ENCODE data around the gene MPO. TPM values are rescaled to one million over a fixed set of nuclear protein-coding genes. Genes with fewer than 3 reads are reported as not detected.

The MPO gene
- total and polyA plus RNA-seq, 2 donors (not counting 1 experiment from before 2014, with no cell fraction given) = 0.07 TPM; not detected in 1

GRCh38 chr17:58310511-58311428, 30.0 kb upstream of the MPO start:
- CTCF ChIA-PET = interaction anchor here (0.9 kb wide), 1 partner anchor 115 kb away, joined by 4 read pairs; no protein-coding TSS in a partner anchor
- H3K4me2 ChIP-seq (replicated peaks; ENCODE audit: low read depth, low read length, poor library complexity, severe bottlenecking) = no peak overlapping the region
- ATAC-seq (ENCODE audit: low read depth) = no peak
- H3K9me3 Mint-ChIP-seq (ENCODE audit: insufficient read depth) = no peaks in the 10 kb centered on the region
- no peaks in the 10 kb centered on the region for H3K4me1 Mint-ChIP-seq
- no peak overlapping the region for H3K27ac Mint-ChIP-seq
- no peaks in the 10 kb centered on the region for H3K4me1 ChIP-seq (ENCODE audit: control insufficient read depth in 2 of 2, insufficient read depth in 2 of 2, low read length in 2 of 2)
- H3K4me3 Mint-ChIP-seq = no peak overlapping the region
- 98% methylated on average over 23 of the region's 23 CpGs for WGBS (ENCODE audit: insufficient coverage)
- no peaks in the 10 kb centered on the region for H3K27me3 ChIP-seq (replicated peaks in 1 of 4; ENCODE audit: control extremely low read depth in 1 of 4, control insufficient read depth in 3 of 4, insufficient read depth in 4 of 4, low read length in 3 of 4)
- DNase-seq = peak; percentile 6
- intact Hi-C loops (cut with micrococcal nuclease) = no loop called here
- H3K27ac ChIP-seq (ENCODE audit: low read length in 2 of 2) = no peak overlapping the region
- no peak for TF ChIP-seq EZH2 (IDR thresholded peaks at IDR 0.05; ENCODE audit: borderline replicate concordance, insufficient read depth, low read depth, low read length, poor library complexity, severe bottlenecking)
- no peak for TF ChIP-seq CTCF (IDR thresholded peaks at IDR 0.05)
- H3K9ac ChIP-seq (ENCODE audit: low read length) = no peak overlapping the region
- no peak overlapping the region for H2AFZ ChIP-seq (ENCODE audit: insufficient read depth, low read depth, low read length, poor library complexity, severe bottlenecking)
- H3K36me3 ChIP-seq (replicated peaks in 1 of 2; ENCODE audit: control extremely low read depth in 1 of 2, control insufficient read depth in 1 of 2, extremely low read depth in 1 of 2, insufficient read depth in 2 of 2, low read length in 1 of 2) = no peaks in the 10 kb centered on the region
- H3K4me3 ChIP-seq (ENCODE audit: control extremely low read depth in 1 of 5, extremely low read depth in 1 of 5, insufficient read depth in 1 of 5, low read depth in 2 of 5, low read length in 4 of 5) = no peak overlapping the region
- no peaks in the 10 kb centered on the region for H3K79me2 ChIP-seq (ENCODE audit: control insufficient read depth, insufficient read depth, low read length)
- no peaks in the 10 kb centered on the region for H4K20me1 ChIP-seq (ENCODE audit: control insufficient read depth, insufficient read depth, low read length, poor library complexity, severe bottlenecking)
- H3K27me3 Mint-ChIP-seq = no peaks in the 10 kb centered on the region
- POLR2A ChIA-PET = no interaction called here
- H3K9me3 ChIP-seq (ENCODE audit: control extremely low read depth in 1 of 3, control insufficient read depth in 2 of 3, insufficient read depth in 1 of 3, low read length in 2 of 3) = no peaks in the 10 kb centered on the region

GRCh38 chr17:58309918-58310259, 29.2 kb upstream of the MPO start:
- H3K79me2 ChIP-seq (ENCODE audit: control insufficient read depth, insufficient read depth, low read length) = no peaks in the 10 kb centered on the region
- Mint-ChIP-seq H3K4me3 (no peak overlapping the region), H3K4me1 (no peaks in the 10 kb centered on the region), H3K9me3 (ENCODE audit: insufficient read depth) (no peaks in the 10 kb centered on the region), H3K27me3 (no peaks in the 10 kb centered on the region), H3K27ac (no peak overlapping the region)
- H4K20me1 ChIP-seq (ENCODE audit: control insufficient read depth, insufficient read depth, low read length, poor library complexity, severe bottlenecking) = no peaks in the 10 kb centered on the region
- DNase-seq = no peak
- WGBS (ENCODE audit: insufficient coverage) = 84% methylated on average over 2 of the region's 5 CpGs
- no peak for ATAC-seq (ENCODE audit: low read depth)
- CTCF ChIA-PET = interaction anchor here (0.9 to 1.9 kb wide), 2 partner anchors 35 to 116 kb away, joined by 4 to 5 read pairs; no protein-coding TSS in a partner anchor
- intact Hi-C loops (cut with micrococcal nuclease) = no loop called here
- POLR2A ChIA-PET = no interaction called here
- H3K36me3 ChIP-seq (replicated peaks in 1 of 2; ENCODE audit: control extremely low read depth in 1 of 2, control insufficient read depth in 1 of 2, extremely low read depth in 1 of 2, insufficient read depth in 2 of 2, low read length in 1 of 2) = no peaks in the 10 kb centered on the region
- no peak overlapping the region for H3K4me2 ChIP-seq (replicated peaks; ENCODE audit: low read depth, low read length, poor library complexity, severe bottlenecking)
- no peak for TF ChIP-seq CTCF (IDR thresholded peaks at IDR 0.05)
- no peak overlapping the region for H3K27ac ChIP-seq (ENCODE audit: low read length in 2 of 2)
- H2AFZ ChIP-seq (ENCODE audit: insufficient read depth, low read depth, low read length, poor library complexity, severe bottlenecking) = no peak overlapping the region
- no peaks in the 10 kb centered on the region for H3K4me1 ChIP-seq (ENCODE audit: control insufficient read depth in 2 of 2, insufficient read depth in 2 of 2, low read length in 2 of 2)
- H3K27me3 ChIP-seq (replicated peaks in 1 of 4; ENCODE audit: control extremely low read depth in 1 of 4, control insufficient read depth in 3 of 4, insufficient read depth in 4 of 4, low read length in 3 of 4) = no peaks in the 10 kb centered on the region
- no peak overlapping the region for H3K4me3 ChIP-seq (ENCODE audit: control extremely low read depth in 1 of 5, extremely low read depth in 1 of 5, insufficient read depth in 1 of 5, low read depth in 2 of 5, low read length in 4 of 5)
- no peak overlapping the region for H3K9ac ChIP-seq (ENCODE audit: low read length)
- H3K9me3 ChIP-seq (ENCODE audit: control extremely low read depth in 1 of 3, control insufficient read depth in 2 of 3, insufficient read depth in 1 of 3, low read length in 2 of 3) = no peaks in the 10 kb centered on the region
